Measurements from ENCODE around the gene CFAP221.

CFAP221 gene

DNA sequence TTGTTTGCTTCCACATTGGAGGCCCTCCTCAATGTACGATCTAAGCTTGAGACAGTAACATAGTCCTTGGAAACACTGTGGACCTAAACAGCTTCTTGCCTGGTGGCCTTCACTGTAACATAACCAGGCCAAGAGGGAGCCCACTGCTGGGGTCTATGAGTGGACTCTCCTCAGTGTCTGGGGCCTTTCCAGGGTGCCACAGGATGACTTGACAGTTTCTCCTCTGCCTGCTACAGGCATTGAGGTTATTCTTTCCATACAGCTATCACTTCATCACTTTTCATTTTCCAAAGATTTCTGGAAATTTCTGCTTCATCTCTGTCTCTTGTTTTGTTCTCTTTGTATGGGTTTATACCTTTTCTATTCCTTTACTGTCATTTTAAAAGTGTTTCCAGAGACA lies 31.3 kb upstream of the CFAP221 start:
- H3K27me3 ChIP-seq (ENCODE audit: insufficient read depth, poor library complexity, severe bottlenecking), result no peaks in the 10 kb centered on the region
- no peak for DNase-seq (ENCODE audit: low spot score)
- H3K27ac ChIP-seq (ENCODE audit: poor library complexity, severe bottlenecking), result no peak overlapping the region
- ATAC-seq (ENCODE audit: low read depth), result no peak
- H3K36me3 ChIP-seq (ENCODE audit: low read depth), result no peaks in the 10 kb centered on the region
- no peaks in the 10 kb centered on the region for H3K9me3 ChIP-seq (ENCODE audit: severe bottlenecking)
- no peak overlapping the region for H3K4me3 ChIP-seq (ENCODE audit: severe bottlenecking)
- H3K4me1 ChIP-seq (ENCODE audit: insufficient read depth, poor library complexity, severe bottlenecking), result no peaks in the 10 kb centered on the region
- no peak for TF ChIP-seq CTCF (IDR thresholded peaks at IDR 0.05; ENCODE audit: poor library complexity, severe bottlenecking)

DNA sequence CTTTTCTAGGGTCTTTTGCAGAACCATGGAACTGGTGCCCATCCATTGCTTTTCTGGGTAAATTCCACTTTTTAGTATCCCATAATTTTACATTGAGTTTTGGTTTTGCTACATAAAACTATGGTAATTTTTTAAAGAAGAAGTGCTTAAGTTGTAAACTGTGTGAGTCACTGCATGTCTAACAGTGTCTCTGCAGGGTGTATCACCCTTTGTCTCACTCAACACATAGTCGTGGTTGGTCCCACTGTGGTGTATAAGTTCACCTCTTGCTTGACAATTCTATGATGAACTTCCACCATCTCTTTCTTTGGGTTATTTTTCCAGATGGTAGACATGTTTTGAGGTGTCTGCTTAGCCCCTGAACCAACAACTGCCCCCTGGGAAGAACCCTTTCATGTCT lies 30.4 kb upstream of the CFAP221 start:
- Histone ChIP-seq H3K4me1 (ENCODE audit: insufficient read depth, poor library complexity, severe bottlenecking) (no peaks in the 10 kb centered on the region), H3K27ac (ENCODE audit: poor library complexity, severe bottlenecking) (no peak overlapping the region), H3K4me3 (ENCODE audit: severe bottlenecking) (no peak overlapping the region), H3K27me3 (ENCODE audit: insufficient read depth, poor library complexity, severe bottlenecking) (no peaks in the 10 kb centered on the region), H3K36me3 (ENCODE audit: low read depth) (no peaks in the 10 kb centered on the region), H3K9me3 (ENCODE audit: severe bottlenecking) (no peaks in the 10 kb centered on the region)
- DNase-seq (ENCODE audit: low spot score) (no peak), ATAC-seq (ENCODE audit: low read depth) (no peak)
- no peak for TF ChIP-seq CTCF (IDR thresholded peaks at IDR 0.05; ENCODE audit: poor library complexity, severe bottlenecking)

DNA sequence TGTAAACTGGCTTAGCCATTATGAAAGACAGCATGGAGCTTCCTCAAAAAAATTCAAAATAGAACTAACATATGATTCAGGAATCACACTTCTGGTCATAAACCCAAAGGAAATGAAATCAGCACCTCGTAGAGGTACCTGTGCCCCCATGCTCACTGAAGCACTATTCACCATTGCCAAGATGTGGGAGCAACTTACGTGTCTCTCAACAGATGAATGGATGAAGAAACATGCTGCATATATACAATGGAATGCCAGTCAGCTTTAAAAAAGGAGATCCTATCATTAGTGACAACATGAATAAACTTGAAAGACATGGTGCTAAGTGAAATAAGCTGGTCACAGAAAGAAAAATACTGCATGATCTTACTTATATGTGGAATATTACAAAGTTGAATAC lies 28.1 kb upstream of the CFAP221 start:
- H3K4me3 ChIP-seq (ENCODE audit: severe bottlenecking), result no peak overlapping the region
- H3K27ac ChIP-seq (ENCODE audit: poor library complexity, severe bottlenecking), result no peak overlapping the region
- no peak for TF ChIP-seq CTCF (IDR thresholded peaks at IDR 0.05; ENCODE audit: poor library complexity, severe bottlenecking)
- H3K4me1 ChIP-seq (ENCODE audit: insufficient read depth, poor library complexity, severe bottlenecking), result no peaks in the 10 kb centered on the region
- ATAC-seq (ENCODE audit: low read depth) (peak; percentile 49; the same call in 1 of the 3 replicates), DNase-seq (ENCODE audit: low spot score) (no peak)
- no peaks in the 10 kb centered on the region for H3K36me3 ChIP-seq (ENCODE audit: low read depth)
- H3K27me3 ChIP-seq (ENCODE audit: insufficient read depth, poor library complexity, severe bottlenecking), result no peaks in the 10 kb centered on the region
- H3K9me3 ChIP-seq (ENCODE audit: severe bottlenecking), result no peaks in the 10 kb centered on the region

GRCh38 chr2:119517433-119517832 lies 26.8 kb upstream of the CFAP221 start:
- no peaks in the 10 kb centered on the region for H3K9me3 ChIP-seq (ENCODE audit: severe bottlenecking)
- H3K4me3 ChIP-seq (ENCODE audit: severe bottlenecking), result no peak overlapping the region
- H3K36me3 ChIP-seq (ENCODE audit: low read depth), result no peaks in the 10 kb centered on the region
- H3K4me1 ChIP-seq (ENCODE audit: insufficient read depth, poor library complexity, severe bottlenecking), result no peaks in the 10 kb centered on the region
- peaks cover 3% of the 10 kb centered on the region for H3K27me3 ChIP-seq (ENCODE audit: insufficient read depth, poor library complexity, severe bottlenecking)
- no peak for DNase-seq (ENCODE audit: low spot score)
- H3K27ac ChIP-seq (ENCODE audit: poor library complexity, severe bottlenecking), result no peak overlapping the region
- peak; percentile 44 for TF ChIP-seq CTCF (IDR thresholded peaks at IDR 0.05; ENCODE audit: poor library complexity, severe bottlenecking)
- peak; percentile 56; the same call in 2 of the 3 replicates for ATAC-seq (ENCODE audit: low read depth)

- H3K36me3 ChIP-seq (ENCODE audit: low read depth), result no peaks in the 10 kb centered on the region
- no peak for TF ChIP-seq CTCF (IDR thresholded peaks at IDR 0.05; ENCODE audit: poor library complexity, severe bottlenecking)
- peaks cover 14% of the 10 kb centered on the region for H3K27me3 ChIP-seq (ENCODE audit: insufficient read depth, poor library complexity, severe bottlenecking)
- no peak overlapping the region for H3K4me3 ChIP-seq (ENCODE audit: severe bottlenecking)
- no peaks in the 10 kb centered on the region for H3K9me3 ChIP-seq (ENCODE audit: severe bottlenecking)
- ATAC-seq (ENCODE audit: low read depth) (no peak), DNase-seq (ENCODE audit: low spot score) (no peak)
- H3K4me1 ChIP-seq (ENCODE audit: insufficient read depth, poor library complexity, severe bottlenecking), result no peaks in the 10 kb centered on the region
- H3K27ac ChIP-seq (ENCODE audit: poor library complexity, severe bottlenecking), result no peak overlapping the region
These were observed 25.7 kb upstream of the CFAP221 start for GRCh38 chr2:119518401-119519056.
